Keratinocyte (primary cell): ENCODE data around the gene C2orf49. TPM values are rescaled to one million over a fixed set of nuclear protein-coding genes. Genes with fewer than 3 reads are reported as not detected.

ENCODE experiments used
- DNase-seq: peaks from one replicate; pipeline ENCODE4 v3.0.0-alpha.2; 2011; ENCODE audit warnings: low read depth, missing footprints, low spot score
- FAIRE-seq: peaks from 2 replicates; lab custom pipeline; 2011; peaks lifted over from hg19 to GRCh38; lab: Jason Lieb, UNC
- H2AFZ ChIP-seq: 2 replicates; pipeline ENCODE4 v1.6.0; 2012; ENCODE audit warnings: low read length, control low read depth, inconsistent platforms; ENCODE audit not compliant: control insufficient read depth
- H3K27ac ChIP-seq: 2 replicates; pipeline ENCODE4 v1.5.1; 2011; ENCODE audit warnings: low read length; ENCODE audit not compliant: control insufficient read depth, insufficient read depth
- H3K27me3 ChIP-seq: 3 replicates; pipeline ENCODE4 v1.6.0; 2011; ENCODE audit warnings: low read length; ENCODE audit not compliant: control insufficient read depth, insufficient read depth; ENCODE audit errors: extremely low read depth
- H3K36me3 ChIP-seq, 2 experiments: 2 replicates in 1 of 2; 3 replicates in 1 of 2; pipeline ENCODE4 v1.5.1; 2011; ENCODE audit warnings: low read length in 2 of 2, mild to moderate bottlenecking in 1 of 2; ENCODE audit not compliant: control insufficient read depth in 2 of 2, insufficient read depth in 2 of 2; ENCODE audit errors: extremely low read depth in 1 of 2
- H3K4me1 ChIP-seq: 3 replicates; pipeline ENCODE4 v1.5.1; 2011; ENCODE audit warnings: low read length; ENCODE audit not compliant: control insufficient read depth, insufficient read depth; ENCODE audit errors: extremely low read depth
- H3K4me2 ChIP-seq: 3 replicates; pipeline ENCODE4 v1.6.0; 2011; ENCODE audit warnings: low read depth, low read length; ENCODE audit not compliant: control insufficient read depth, insufficient read depth; ENCODE audit errors: extremely low read depth
- H3K4me3 ChIP-seq, 3 experiments: fragments of 200-600 bp in 1 of 3; sonication (generic) in 1 of 3; 2 replicates in 2 of 3; 3 replicates in 1 of 3; pipeline ENCODE4 v1.5.1; 2011 to 2016; ENCODE audit warnings: low read length in 3 of 3, mild to moderate bottlenecking in 3 of 3, control low read depth in 2 of 3, inconsistent platforms in 1 of 3, low read depth in 1 of 3, mixed read lengths in 1 of 3, mixed run types in 1 of 3, moderate library complexity in 1 of 3; ENCODE audit not compliant: control insufficient read depth in 2 of 3, insufficient read depth in 2 of 3; ENCODE audit errors: extremely low read depth in 1 of 3
- H3K79me2 ChIP-seq: 2 replicates; pipeline ENCODE4 v1.6.0; 2012; ENCODE audit warnings: low read length; ENCODE audit not compliant: control insufficient read depth, insufficient read depth
- H3K9ac ChIP-seq: 3 replicates; pipeline ENCODE4 v1.6.0; 2011; ENCODE audit warnings: low read length; ENCODE audit not compliant: control insufficient read depth, insufficient read depth; ENCODE audit errors: extremely low read depth
- H3K9me1 ChIP-seq: 3 replicates; pipeline ENCODE4 v1.6.0; 2011; ENCODE audit warnings: low read length; ENCODE audit not compliant: control insufficient read depth, insufficient read depth; ENCODE audit errors: extremely low read depth
- H3K9me3 ChIP-seq: 2 replicates; pipeline ENCODE4 v1.5.1; 2012; ENCODE audit warnings: low read depth, low read length; ENCODE audit not compliant: control insufficient read depth
- H4K20me1 ChIP-seq: 3 replicates; pipeline ENCODE4 v1.6.0; 2011; ENCODE audit warnings: low read length; ENCODE audit not compliant: control insufficient read depth, insufficient read depth; ENCODE audit errors: extremely low read depth
- CTCF ChIP-seq, 3 experiments: IDR thresholded peaks in 1 of 3; conservative IDR thresholded peaks in 1 of 3; optimal IDR thresholded peaks in 1 of 3; 2 replicates in 2 of 3; 3 replicates in 1 of 3; pipeline versions ENCODE3 to v1.5.1; 2011; ENCODE audit warnings: low read length in 3 of 3, mild to moderate bottlenecking in 3 of 3, moderate library complexity in 2 of 3, control low read depth in 1 of 3, inconsistent platforms in 1 of 3; ENCODE audit not compliant: insufficient read depth in 2 of 3; ENCODE audit errors: extremely low read depth in 1 of 3
- EZH2 ChIP-seq: IDR thresholded peaks from one replicate; pipeline ENCODE4 v1.6.1; 2012; ENCODE audit warnings: inconsistent platforms, mild to moderate bottlenecking, low read length, moderate library complexity
- dilution Hi-C: fragments of 300-500 bp; cut with MboI; formaldehyde crosslinking; loops from one replicate; pipeline ENCODE4 v1.7.0; 2020; ENCODE audit warnings: low sequenced_read_pairs; ENCODE audit not compliant: extremely low pct_ligation_motif_present
- polyA plus RNA-seq, 5 experiments: library from polyadenylated mRNA; depleted of rRNA in 3 of 5; stranded (reverse) in 3 of 5; stranded (forward) in 1 of 5; unstranded in 1 of 5; fragments of >200 nt; gene quantifications; 1 replicate in 1 of 5; 2 replicates in 3 of 5; 3 replicates in 1 of 5; pipeline versions ENCODE4 v1.2.1 to v1.2.3, GENCODE V29; 2011 to 2012; ENCODE audit warnings: missing spikeins in 2 of 5, low read depth in 1 of 5, low replicate concordance in 1 of 5

The C2orf49 gene
- polyA plus RNA-seq, 1 donor (not counting 4 experiments of a cell fraction or from before 2014, with no cell fraction given): 19.4 TPM

GRCh38 chr2:105307146-105307545, 30.2 kb upstream of the C2orf49 start:
- no peaks in the 10 kb centered on the region for H3K9me3 ChIP-seq
- no peak overlapping the region for H3K27ac ChIP-seq
- no peak overlapping the region for H3K9ac ChIP-seq
- TF ChIP-seq EZH2 (no peak), CTCF (optimal IDR thresholded peaks at IDR 0.05 in 1 of 3, IDR thresholded peaks at IDR 0.05 in 1 of 3, conservative IDR thresholded peaks at IDR 0.05 in 1 of 3; ENCODE audit: extremely low read depth in 1 of 3, insufficient read depth in 2 of 3, low read length in 3 of 3) (no peak)
- no peak for FAIRE-seq
- H3K79me2 ChIP-seq: peaks cover 49% of the 10 kb centered on the region
- dilution Hi-C loops: no loop called here
- H3K9me1 ChIP-seq: no peaks in the 10 kb centered on the region
- no peak overlapping the region for H3K4me2 ChIP-seq
- peaks cover 9 to 13% of the 10 kb centered on the region in 2 experiments for H3K36me3 ChIP-seq
- H3K4me1 ChIP-seq: no peaks in the 10 kb centered on the region
- H2AFZ ChIP-seq: no peak overlapping the region
- no peak overlapping the region for H3K4me3 ChIP-seq
- no peaks in the 10 kb centered on the region for H4K20me1 ChIP-seq
- no peak for DNase-seq
- no peaks in the 10 kb centered on the region for H3K27me3 ChIP-seq

DNA sequence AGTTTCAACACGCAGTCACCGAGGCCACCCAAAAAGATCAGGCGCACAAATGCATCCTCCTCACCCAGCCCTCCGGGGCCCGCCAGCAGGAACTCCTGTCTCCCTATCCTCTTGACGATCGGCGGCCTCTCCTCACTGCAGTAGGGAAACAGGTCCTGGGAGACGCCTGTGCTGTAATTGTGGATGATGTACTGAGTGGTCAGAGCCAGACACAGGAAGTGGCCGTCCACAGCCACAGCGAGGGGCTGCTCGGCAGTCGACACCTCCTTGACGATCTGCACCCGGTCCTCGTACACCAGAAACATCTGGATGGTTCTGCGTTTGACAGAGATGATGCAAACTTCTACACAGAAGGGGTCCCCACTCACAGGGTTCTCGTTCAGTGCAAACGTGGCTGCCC, 29.8 kb upstream of the C2orf49 start:
- TF ChIP-seq CTCF (optimal IDR thresholded peaks at IDR 0.05 in 1 of 3, IDR thresholded peaks at IDR 0.05 in 1 of 3, conservative IDR thresholded peaks at IDR 0.05 in 1 of 3; ENCODE audit: extremely low read depth in 1 of 3, insufficient read depth in 2 of 3, low read length in 3 of 3): no peak
- TF ChIP-seq EZH2: no peak
- Histone ChIP-seq H3K9me3 (no peaks in the 10 kb centered on the region), H3K79me2 (peaks cover 49% of the 10 kb centered on the region), H3K36me3 (peaks cover 9 to 13% of the 10 kb centered on the region in 2 experiments), H3K4me2 (no peak overlapping the region), H2AFZ (no peak overlapping the region), H3K27me3 (no peaks in the 10 kb centered on the region), H3K4me3 (no peak overlapping the region), H3K27ac (no peak overlapping the region), H3K9ac (no peak overlapping the region), H4K20me1 (no peaks in the 10 kb centered on the region), H3K9me1 (no peaks in the 10 kb centered on the region), H3K4me1 (no peaks in the 10 kb centered on the region)
- dilution Hi-C loops: no loop called here
- FAIRE-seq (no peak), DNase-seq (no peak)
